GM21447 (cell line): ENCODE data around the gene DCHS1.
"Not testable (repeated sequence)": the region's sequence is repeated elsewhere in the genome, so short reads cannot be mapped to it uniquely, and the experiment has no call there.

Experiments
- ATAC-seq: cut with Tn5 transposase; IDR thresholded peaks from one replicate; pipeline ENCODE4 v1.9.1; 2021; ENCODE audit not compliant: unreplicated experiment

DCHS1 gene, protein sequence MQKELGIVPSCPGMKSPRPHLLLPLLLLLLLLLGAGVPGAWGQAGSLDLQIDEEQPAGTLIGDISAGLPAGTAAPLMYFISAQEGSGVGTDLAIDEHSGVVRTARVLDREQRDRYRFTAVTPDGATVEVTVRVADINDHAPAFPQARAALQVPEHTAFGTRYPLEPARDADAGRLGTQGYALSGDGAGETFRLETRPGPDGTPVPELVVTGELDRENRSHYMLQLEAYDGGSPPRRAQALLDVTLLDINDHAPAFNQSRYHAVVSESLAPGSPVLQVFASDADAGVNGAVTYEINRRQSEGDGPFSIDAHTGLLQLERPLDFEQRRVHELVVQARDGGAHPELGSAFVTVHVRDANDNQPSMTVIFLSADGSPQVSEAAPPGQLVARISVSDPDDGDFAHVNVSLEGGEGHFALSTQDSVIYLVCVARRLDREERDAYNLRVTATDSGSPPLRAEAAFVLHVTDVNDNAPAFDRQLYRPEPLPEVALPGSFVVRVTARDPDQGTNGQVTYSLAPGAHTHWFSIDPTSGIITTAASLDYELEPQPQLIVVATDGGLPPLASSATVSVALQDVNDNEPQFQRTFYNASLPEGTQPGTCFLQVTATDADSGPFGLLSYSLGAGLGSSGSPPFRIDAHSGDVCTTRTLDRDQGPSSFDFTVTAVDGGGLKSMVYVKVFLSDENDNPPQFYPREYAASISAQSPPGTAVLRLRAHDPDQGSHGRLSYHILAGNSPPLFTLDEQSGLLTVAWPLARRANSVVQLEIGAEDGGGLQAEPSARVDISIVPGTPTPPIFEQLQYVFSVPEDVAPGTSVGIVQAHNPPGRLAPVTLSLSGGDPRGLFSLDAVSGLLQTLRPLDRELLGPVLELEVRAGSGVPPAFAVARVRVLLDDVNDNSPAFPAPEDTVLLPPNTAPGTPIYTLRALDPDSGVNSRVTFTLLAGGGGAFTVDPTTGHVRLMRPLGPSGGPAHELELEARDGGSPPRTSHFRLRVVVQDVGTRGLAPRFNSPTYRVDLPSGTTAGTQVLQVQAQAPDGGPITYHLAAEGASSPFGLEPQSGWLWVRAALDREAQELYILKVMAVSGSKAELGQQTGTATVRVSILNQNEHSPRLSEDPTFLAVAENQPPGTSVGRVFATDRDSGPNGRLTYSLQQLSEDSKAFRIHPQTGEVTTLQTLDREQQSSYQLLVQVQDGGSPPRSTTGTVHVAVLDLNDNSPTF (N-terminal part only)

DNA sequence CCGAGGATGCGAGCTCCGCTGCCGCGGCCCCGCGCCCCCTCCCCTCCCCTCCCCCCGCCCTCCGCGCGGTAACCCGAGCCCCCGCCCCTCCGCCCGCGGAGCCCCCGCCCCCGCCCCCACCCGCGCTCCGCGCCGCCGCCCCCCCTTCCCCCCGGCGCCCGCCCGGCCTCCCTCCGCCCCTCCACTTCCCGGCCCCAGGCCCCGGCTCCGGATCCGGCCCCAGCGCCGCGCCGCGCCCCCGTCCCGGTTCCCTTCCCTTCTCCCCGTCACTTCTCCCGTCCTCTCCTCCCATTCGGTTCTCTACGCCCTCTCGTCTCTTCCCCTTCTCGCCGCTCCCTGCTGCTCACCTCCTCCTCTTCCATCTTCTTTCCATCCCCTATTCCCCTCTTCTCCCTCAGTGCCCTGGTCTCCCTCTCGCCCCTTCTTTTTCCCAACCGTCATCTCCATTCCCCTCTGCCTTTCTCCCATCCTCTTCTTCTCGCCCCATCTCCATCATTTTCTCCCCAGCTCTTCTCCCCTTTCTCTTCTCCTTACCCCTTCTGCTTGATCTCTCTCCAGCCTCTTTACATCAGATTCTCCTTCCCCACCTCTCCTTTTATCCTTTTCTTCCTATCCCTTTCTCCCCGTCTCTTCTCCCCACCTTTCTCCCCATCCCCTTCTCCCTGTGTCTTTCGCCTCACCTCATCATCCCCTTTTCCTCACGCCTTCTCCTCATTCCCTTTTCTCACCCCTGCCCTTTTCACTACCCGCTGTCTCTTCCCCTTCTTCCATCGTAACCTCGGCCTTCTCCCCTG, at the start of gene DCHS1:
Gene DCHS1 (minus strand): TSS at position 20 of the 794 bp plus-strand sequence. CDS start 14,196 bp downstream, outside the sequence.
- ATAC-seq: no peak

DNA sequence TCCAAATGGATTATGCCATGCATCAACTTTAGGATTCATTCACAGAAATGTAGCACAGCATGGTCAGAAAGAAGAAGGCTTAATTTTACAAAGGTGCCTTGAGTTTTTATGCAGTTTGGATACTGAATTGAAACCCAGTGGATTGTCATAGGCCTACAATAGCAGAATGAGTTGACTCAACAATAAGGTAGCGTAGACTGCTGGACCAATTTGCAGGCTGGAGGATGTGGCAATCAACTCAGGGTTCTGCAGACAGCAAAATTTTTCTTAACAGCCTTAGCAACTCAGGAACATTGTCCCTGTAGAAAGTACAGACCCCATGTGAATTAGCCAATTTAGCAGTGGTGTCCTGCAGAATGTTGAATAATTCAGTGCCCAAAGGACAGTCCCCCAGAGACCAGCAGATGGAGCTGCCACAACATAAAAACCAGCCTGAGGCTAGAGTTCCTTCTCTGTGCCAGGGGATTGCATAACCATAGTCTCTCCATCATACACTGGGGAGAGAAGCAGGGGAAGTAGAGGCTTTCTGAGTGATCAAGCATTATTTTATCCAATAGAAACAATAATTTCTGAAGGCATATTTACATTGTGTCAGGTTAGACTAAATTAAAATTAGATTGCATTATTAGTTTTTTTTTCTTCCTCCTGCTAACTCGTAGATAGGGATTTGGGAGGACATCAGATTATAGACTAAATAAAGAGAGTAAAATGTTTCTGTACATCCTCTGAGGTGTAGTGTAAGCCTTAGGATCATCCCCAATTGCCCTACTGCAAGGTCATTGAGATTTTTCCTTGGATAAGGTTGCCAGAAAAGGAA, 47.8 kb upstream of the DCHS1 start:
- no peak for ATAC-seq

DNA sequence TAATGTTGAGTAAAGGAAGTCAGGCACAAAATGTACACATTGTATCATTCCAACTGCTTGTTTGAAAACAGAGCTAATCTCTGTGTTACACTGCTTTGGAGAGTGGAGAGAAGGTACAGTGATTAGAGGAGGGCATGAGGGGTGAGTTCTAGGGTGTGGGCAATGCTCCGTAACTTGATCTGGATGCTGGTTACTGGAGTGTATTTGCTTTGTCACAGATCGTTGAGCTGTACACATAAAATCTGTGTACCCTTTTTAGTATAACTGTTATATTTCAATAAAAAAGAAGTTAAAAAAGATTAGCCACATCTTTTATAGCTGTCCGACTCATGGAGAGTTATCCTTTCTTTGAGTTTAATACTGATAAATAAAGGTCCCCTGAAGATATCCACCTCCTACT, 46.3 kb upstream of the DCHS1 start:
- not testable (repeated sequence) for ATAC-seq

DNA sequence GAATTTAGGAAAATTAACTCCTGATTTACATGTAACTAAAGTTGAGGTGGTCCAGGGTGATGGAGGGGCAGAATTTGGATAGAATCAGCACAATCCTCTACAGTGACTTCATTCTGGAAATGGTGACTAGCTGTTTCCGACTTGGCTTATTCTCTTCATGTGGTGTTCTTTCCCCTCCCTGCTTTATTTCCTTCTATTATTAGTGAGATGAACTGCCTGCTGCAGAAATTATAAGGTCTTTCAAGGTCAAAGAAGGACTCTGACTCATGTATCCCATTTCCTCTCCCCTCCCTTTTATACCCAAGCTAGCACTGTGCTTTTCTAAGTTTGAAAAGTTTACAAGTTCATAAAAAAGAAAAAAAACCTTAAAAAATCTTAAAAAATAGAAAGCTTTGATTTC, 39.8 kb upstream of the DCHS1 start:
- ATAC-seq: no peak

DNA sequence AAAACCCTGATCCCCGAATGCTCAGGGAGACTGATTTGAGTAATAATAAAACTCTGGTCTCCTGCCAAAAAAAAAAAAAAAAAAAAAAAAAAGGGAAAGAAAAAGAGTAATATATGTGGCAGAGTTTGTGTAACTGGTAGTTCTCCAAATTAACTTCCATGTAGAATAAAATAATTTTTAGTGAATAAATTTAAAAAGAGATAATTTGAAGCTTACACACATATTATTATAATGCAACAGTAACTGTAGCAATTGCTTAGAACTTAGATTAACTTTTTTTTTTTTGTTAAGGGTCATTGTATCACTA, 38.6 kb upstream of the DCHS1 start:
- no peak for ATAC-seq

DNA sequence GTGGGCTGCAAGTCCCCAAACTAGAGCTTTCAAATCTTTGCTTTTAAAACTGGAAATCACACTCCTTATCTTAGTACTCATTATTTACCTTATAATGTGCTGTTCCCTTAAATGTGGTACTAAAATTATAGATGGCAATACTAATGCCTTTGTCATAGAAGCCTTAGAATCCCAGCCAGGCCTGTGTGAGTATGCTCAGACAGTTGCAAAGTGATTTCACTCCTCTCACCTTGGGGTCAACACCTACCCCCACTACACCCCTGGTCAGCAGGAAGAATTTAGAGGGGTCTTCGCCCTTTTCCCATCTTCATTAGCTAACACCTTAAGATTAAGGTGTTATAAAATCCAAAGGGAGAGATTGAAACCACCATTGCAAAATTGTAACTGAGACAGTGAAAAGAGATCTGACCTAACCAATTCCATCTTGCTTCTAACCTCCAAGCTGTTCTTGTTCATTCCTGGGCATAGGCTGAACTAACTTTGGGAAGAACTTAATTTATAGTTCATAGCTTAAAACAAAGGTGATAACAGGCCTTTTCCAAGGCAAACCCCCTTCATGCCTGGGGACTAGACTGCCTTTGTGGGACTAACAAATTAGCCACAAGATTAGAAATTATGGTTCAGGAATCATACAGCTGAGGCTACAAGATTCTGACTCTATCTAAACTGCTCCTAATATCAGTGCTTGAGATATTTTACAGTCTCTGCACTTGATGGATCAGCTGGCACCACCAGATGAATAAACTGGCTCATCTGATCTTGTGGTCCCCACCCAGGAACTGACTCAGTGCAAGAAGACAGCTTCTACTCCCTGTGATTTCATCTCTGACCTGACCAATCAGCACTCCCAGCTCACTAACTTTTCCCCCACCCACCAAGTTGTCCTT, 38.0 kb upstream of the DCHS1 start:
- no peak for ATAC-seq

DNA sequence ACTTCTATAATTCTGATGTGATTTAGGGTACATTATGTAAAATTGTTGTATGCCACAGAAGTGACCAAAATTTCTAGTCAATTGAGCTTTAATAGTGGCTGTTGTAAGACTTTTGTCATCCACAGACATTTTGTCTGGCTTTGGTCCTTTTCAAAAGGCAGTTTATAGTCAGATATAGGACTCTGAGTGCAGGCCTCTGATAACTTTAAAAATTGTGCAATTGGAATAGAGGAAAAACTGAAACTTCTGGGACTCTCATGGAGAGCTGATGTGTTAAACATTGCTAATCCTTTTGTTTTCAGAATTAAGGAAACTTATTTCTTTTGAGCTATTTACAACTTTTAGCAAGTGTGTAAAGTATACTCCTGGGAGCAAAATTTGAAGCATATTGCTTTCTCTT, 36.5 kb upstream of the DCHS1 start:
- ATAC-seq: no peak

DNA sequence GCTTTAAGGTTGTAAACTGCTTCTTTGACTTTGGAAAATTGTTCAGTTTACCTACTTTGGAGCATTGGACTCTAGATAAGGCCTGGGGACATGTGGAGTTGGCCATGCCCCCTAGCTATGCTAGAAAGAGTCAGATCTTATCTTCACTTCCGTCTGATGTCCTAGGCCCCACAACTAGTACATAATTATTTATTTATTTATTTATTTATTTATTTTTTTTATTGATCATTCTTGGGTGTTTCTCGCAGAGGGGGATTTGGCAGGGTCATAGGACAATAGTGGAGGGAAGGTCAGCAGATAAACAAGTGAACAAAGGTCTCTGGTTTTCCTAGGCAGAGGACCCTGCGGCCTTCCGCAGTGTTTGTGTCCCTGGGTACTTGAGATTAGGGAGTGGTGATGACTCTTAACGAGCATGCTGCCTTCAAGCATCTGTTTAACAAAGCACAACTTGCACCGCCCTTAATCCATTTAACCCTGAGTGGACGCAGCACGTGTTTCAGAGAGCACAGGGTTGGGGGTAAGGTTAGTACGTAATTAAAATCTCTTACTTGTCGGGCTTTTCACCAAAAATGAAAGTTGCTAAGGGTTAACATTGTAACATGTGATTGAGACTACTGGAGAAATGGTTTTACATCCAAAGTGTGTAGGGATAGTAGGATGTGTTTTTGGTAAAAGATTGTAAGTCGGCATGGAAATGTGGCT, 35.0 kb upstream of the DCHS1 start:
- not testable (repeated sequence) for ATAC-seq

DNA sequence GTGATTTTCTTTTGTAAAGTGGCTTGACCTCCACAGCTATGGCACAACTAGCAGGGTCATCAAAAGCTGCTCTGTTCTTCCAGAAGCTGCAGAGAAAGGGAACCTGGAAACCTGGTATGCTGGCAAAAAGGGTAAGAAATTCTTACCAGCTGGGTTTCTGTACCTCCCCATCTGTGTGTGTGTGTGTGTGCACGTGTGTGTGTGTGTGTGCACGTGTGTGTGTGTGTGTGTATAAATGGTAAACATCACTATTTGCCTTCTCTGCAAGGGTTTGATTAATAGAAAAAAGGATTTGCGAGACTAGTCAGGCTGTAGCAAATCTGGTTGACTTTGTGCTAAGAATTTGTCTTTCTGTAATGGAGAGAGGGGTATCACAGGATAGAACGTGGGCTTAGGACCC, 32.3 kb upstream of the DCHS1 start:
- no peak for ATAC-seq

DNA sequence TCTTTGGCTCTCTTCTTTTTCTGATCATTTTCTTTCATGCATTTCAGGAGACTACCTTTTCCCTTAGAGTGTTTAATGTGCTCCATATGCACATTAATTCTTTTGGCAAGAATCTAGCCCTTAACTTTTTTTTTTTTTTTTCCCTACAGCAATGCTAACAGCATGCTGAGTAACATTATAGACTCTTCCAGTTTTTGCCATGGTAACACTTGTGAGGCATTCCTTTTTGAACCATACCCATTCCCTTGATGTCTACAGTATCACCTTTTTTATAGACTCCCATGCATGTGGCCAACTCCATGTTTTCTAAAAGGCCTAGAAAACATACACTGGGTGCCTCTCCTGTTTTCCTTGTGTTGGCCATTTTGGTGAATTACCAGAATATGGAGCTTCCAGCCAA, 30.4 kb upstream of the DCHS1 start:
- ATAC-seq: no peak

DNA sequence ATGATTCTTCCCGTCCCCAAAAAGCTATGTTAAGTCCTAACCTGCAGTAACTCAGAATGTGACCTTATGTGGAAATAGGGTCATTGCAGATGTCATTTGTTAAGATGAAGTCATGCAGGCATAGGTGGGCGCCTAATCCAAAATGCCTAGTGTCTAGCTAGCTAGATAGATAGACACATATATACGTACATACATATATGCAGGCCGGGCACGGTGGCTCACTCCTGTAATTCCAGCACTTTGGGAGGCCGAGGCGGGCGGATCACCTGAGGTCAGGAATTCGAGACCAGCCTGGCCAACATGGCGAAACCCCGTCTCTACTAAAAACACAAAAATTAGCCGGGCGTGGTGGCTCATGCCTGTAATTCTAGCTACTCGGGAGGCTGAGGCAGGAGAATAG, 28.5 kb upstream of the DCHS1 start:
- ATAC-seq: not testable (repeated sequence)

DNA sequence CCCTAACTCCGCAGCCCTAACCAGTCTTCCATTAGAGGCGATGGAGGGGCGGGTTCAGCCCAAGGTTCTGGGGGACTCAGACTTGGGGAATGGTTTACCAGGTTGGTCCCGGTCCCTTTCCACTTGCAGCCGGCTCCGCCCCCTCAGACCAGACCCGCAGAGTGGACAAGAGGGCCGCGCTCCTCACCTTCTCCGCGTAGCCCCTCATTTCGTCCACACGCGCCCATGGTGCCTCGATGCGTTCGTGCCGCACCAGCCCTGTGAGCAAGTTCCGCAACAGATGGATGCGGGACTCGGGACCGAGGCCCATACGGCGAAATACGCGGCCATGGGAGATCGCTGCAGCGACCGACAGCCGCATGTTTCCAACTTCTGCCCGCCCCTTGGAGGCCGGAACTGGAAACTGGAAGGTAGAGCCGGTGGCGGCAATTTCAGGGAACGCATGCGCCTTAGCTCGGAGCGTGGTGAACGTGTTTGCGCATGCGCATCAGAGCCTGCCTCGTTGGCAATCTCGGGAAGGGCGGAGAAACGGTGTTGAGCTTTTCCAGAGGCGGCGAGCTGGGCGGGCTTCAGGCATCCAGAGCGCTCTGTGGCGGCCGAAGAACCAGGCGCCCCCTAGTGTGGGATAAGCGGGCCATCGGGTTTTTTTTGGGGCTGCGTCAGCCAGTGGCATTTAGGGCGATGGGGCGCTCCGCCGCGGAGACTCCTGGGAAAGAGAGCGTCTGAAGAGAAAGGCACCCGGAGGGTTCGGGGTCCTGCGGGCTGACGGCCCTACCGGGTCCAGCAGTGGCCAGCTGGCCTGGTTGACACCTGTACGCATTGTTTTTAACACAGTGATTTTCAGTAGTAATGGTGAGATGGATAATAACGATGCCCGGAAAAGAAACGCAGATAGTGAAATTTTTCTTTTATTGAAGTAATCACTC, 27.6 kb upstream of the DCHS1 start, which contains the start of gene MRPL17:
Gene MRPL17 (minus strand): TSS at position 405 of the 926 bp plus-strand sequence. CDS start 44 bp downstream, at position 361.
- ATAC-seq: peak; percentile 92

DNA sequence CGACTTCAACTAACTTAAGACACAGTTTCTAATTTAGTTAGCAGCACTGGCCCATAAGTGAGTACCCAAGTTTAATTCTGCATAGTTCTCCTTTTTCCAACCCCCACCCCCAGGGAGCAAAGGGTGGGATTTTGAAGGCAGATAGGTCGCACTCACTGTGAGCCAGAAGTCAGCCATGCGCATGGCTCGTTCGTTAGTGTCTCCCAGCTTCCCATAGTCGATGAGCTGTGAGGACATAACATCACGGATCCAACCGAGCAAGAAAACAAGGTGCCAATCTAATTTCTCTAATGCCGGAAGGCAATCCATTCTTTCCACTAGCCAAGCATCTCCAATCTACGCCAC, 27.0 kb upstream of the DCHS1 start:
- ATAC-seq: peak; percentile 3

DNA sequence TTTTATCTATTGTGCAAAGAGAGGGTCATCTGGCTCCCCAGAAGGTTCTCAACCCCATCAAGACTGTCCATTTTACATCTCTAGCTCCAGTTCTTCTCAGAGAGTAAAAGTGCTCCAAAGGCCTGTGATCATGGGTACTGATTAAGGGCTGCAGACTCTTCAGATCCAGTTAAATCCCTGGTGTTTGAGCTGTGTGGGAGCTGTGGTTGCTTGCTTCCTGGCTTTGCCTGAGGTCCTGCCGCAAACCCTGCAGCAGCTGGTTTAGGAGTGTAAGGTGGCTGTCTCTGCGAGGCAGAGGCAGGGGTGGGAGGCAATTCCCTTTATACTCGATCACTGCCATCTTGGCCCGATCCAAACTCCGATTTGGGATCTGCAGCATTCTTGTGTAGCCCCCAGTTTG, 26.3 kb upstream of the DCHS1 start:
- ATAC-seq: no peak

DNA sequence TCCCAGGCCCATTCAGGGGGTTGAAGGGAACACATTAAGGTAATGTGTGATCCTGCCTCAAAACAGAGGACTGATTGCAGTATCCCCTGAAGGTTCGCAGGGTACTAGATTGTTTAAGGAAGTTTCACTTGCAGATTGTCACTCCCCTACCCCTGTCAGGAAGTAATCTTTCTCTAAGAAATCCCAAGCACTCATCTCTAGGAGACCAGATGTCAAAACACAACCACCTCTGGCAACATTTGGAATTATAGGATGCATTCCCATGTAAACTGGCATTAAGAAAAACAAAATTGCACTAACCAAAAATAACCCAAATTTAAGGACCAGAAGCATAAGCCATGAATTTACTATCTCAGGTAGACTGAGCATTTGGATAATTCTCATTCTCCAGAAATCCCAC, 25.9 kb upstream of the DCHS1 start:
- ATAC-seq: no peak

DNA sequence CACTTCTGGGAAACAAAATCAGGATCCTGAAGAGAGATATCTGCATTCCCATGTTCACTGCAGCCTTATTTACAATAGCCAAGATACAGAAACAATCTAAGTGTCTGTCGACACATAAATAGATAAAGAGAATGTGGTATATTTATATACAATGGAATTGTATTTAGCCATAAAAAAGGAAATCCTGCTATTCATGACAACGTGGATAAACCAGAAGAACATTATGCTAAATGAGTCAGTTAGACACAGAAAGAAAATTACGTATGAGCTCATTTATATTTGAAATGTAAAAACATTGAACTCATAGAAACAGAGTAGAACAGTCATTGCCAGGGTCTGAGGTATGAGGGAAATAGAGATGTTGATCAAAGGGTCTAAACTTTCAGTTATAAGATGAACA, 21.4 kb upstream of the DCHS1 start:
- ATAC-seq: no peak

DNA sequence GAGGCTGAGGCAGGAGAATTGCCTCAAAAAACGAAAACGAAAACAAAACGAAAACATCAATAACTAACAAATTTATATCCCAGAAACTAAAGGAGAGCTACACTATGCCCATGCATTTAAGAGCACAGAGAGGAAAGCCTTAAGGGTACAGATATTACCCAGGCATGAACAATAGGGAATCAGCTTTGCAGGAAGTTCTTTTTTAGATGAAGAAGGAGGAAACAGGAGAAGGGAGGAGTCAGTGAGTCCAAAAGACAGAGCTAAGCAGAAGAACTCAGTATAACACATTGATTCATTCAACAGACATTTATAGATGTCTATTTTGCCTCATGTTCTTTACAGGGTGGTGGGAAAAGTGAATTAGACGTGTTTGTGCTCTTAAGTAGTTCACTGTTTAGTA, 19.3 kb upstream of the DCHS1 start:
- ATAC-seq: no peak
